Fibroblast of the aortic adventitia (primary cell): ENCODE data around the gene DHRS7. TPM values are rescaled to one million over a fixed set of nuclear protein-coding genes. Genes with fewer than 3 reads are reported as not detected.

Experiments used
- DNase-seq: peaks from one replicate; pipeline ENCODE4 v3.0.0-alpha.2; 2010; ENCODE audit warnings: low read depth
- H3K4me3 ChIP-seq: 2 replicates; pipeline ENCODE4 v1.5.1; 2011; ENCODE audit warnings: low read depth, mild to moderate bottlenecking, control low read depth, low read length, moderate library complexity
- CTCF ChIP-seq: IDR thresholded peaks from 2 replicates; pipeline ENCODE4 v1.5.1; 2011; ENCODE audit warnings: mild to moderate bottlenecking, low read length, control low read depth, inconsistent platforms; ENCODE audit not compliant: insufficient read depth
- total RNA-seq: library from RNA; depleted of rRNA; stranded (reverse); fragments of >200 nt; gene quantifications from 2 replicates; pipeline ENCODE4 v1.2.3, GENCODE V29; 2012; ENCODE audit warnings: low replicate concordance

DHRS7 gene
- total RNA-seq, 1 donor = 37.5 TPM

DNA sequence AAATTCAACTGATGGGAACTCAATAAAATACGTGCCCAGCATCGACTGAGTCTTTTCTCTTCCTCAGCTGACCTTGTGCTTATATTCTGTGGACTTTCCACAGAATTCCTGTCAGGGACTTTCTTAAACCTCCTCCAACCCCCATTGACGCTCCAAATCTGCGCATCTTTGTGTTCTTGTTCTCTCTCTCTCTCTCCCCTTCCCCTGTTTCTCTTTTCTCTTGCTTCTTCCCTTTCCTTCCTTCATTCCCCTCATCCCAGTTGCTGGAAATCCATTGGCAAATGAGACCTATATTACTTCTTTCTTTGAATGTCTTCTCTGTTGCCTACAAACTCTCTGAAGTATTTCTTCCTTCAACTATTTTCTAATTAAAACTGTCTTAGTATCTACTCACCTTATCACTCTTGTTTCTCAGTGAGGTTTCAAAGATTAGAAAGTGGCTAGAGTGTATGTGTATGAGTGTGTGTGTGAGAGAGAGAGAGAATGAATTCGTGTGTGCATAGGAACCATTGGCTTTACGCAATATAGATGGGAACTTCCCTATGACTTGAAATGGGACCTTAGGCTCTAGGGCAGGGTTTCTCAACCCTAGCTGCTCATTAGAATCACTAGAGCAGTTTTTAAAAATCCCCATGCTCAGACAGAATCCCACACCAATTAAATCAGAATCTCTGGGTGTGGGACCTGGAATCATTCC is 41.8 kb upstream of the DHRS7 start:
- H3K4me3 ChIP-seq = no peak overlapping the region
- TF ChIP-seq CTCF = no peak
- no peak for DNase-seq

DNA sequence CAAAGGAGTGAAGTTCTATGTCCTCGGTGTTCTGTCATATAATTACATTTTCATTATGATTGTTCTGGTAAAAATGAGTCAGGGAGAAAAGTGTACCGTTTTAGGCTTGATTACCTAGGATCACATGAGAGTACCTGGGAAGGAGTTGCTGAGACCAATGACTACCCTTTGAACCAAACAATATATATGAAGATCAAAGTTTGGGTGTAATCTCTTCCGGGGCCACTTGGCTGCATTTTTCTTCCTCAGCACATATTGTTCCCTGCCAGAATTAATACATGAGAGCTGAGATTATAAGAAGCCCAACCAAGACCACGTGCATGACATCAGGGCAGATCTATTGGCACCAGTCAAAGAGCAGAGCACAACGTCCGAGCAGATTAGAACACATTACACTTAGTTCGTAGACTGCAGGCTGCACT is 41.1 kb upstream of the DHRS7 start:
- no peak overlapping the region for H3K4me3 ChIP-seq
- DNase-seq = no peak
- TF ChIP-seq CTCF = no peak

DNA sequence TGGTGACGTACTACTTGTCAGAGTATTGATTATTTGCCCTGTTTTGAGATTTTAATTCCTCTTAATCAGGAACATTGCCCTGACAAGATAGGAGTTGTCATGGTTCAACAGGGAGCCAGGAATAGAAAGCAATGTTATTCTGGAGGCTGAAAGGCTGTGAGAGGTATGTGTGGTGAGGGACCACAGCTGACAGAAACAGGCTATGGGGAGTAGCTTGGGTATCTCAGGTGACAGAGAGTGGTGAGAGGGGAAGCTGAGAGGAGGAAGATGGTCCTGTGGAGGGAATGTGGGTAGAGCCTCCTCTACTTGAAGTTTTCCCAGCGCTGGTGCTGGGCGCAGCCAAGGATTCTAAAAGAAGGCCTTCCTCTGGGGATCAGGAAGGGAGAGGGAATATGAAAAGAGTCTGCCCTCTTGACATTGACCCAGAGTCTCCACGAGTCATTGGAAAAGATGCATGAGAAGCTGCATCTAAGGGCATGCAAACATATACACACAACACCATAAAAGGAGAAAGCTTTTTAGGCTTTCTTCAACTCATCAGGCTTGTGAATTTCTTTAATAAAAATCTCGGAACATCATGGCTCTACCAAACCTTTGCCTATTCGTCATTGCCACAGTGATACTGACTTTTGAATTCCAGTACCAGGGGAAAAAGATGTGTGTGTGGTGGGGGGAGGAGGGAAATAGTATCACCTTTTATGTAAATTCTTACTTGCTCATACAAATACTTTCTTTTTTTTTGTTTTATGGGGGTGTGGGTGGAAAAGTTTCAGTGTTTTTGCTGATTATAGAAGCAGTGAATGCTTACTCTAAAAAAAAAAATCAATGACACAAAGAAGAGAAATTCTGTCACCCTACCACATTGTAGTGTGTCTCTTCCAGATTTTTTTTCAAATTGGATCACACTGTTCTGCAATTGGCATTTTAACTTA is 39.9 kb upstream of the DHRS7 start:
- TF ChIP-seq CTCF = no peak
- no peak for DNase-seq
- no peak overlapping the region for H3K4me3 ChIP-seq

GRCh38 chr14:60204104-60204842 is 39.1 kb upstream of the DHRS7 start:
- TF ChIP-seq CTCF = no peak

GRCh38 chr14:60199321-60199720 is 34.1 kb upstream of the DHRS7 start:
- no peak for TF ChIP-seq CTCF
- no peak for DNase-seq
- H3K4me3 ChIP-seq = no peak overlapping the region

More at GRCh38 chr14:60204104-60204842, 39.1 kb upstream of the DHRS7 start:
- DNase-seq = no peak
- H3K4me3 ChIP-seq = no peak overlapping the region

- no peak for TF ChIP-seq CTCF
- no peak overlapping the region for H3K4me3 ChIP-seq
- DNase-seq = no peak
Observed at GRCh38 chr14:60197629-60198303, 32.6 kb upstream of the DHRS7 start.
